Stimulated activated CD4-positive, alpha-beta T cell treated with anti-CD3 and anti-CD28 coated beads, Interleukin-2, amount 100 ng/mL, for 48 hours (primary cell): ENCODE results near the gene ACP2.
A peak's percentile ranks its signal among the peaks of the same experiment; 100 is the strongest.
"Not testable (repeated sequence)": the region's sequence is repeated elsewhere in the genome, so short reads cannot be mapped to it uniquely, and the experiment has no call there.

Source experiments
- DNase-seq, 2 donors: peaks; one replicate each; pipeline ENCODE4 v3.0.0-alpha.2; 2020

The ACP2 gene

GRCh38 chr11:47241841-47242301, 6.7 kb downstream of the ACP2 start:
- DNase-seq, result no peak

DNA sequence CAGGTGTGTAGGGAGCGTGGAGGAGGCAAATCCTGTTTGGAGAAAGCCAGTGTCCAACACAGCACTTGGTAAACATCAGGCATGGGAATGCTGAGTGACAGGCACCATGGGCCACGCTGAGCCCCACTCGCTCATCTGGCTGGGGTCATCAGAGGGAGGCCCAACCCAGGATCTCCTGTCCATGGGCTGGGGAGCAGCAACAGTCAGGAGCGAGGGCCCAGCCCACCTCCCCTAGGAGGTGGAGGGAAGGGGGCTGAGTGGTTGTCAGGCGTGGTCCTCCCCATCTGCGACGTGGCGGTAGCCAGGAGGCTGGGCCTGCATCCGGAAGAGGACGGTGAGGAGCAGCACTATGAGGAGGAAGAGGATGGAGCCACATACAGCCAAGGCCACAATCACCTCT, 8.8 kb downstream of the ACP2 start:
- no peak for DNase-seq

GRCh38 chr11:47236482-47236881, 12.1 kb downstream of the ACP2 start:
- no peak for DNase-seq

- DNase-seq, result no peak
These were observed 13.5 kb downstream of the ACP2 start for GRCh38 chr11:47235163-47235562.

GRCh38 chr11:47234669-47235100, 13.9 kb downstream of the ACP2 start:
- DNase-seq, result no peak

DNA sequence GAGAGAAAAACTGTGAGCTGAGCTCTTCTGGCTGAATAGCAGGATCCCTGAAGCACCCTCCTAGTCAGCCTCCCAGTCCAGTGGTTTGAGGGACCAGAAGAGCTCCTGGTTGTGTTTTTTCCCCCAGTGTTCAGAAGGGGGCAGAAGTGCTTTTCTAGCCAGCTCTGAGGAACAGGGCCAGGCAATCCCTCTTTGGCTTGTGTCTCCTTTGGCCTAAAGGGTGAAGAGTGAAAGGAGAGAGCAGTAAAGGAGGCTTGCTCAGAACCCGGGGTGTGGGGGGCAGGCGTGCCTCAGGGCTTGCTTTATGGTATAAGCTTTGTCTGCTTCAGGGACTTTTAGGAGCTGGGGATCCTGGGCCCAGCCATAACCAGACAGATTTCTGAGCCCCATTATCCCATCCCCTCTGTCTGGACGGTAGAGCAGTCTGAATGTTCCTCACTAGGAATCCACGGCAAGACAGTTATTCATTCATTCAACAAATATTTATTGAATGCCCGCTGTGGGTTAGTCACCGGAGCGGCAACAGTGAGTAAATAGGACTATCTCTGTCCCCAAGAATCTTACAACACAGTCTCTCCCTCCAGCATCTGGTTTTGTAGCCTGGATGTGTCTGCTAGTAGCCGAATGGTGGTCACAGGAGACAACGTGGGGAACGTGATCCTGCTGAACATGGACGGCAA, 14.5 kb downstream of the ACP2 start:
- DNase-seq, result no peak

- DNase-seq, result no peak
These were observed 15.6 kb downstream of the ACP2 start for GRCh38 chr11:47233051-47233450.

GRCh38 chr11:47229161-47229560, 19.5 kb downstream of the ACP2 start:
- DNase-seq, result no peak

- DNase-seq, result no peak
These were observed 22.8 kb downstream of the ACP2 start for GRCh38 chr11:47225552-47226400.

- DNase-seq, result no peak
These were observed 25.9 kb downstream of the ACP2 start for GRCh38 chr11:47222696-47223095.

DNA sequence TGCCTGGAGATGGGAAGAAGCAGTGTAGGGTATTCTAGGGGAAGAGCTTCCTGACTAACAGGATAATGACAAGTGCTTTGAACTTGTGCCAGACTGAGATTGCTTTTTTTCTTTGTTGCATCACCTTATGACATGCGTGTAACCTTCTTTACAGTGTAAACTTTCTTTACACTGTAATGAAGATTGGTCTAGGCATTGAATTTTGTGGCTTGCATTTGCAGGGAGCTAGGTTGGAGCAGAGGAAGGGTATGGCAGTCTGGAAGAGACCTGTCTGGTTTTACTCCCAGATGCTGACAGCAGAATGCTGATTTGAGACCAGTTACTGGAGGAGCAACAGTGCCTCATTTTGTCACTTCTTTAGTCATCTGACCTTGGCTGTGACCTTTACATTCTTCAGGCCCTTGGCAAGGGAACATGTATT, 28.2 kb downstream of the ACP2 start:
- no peak for DNase-seq

- peak; percentile 47 to 56 for DNase-seq
These were observed 32.4 kb downstream of the ACP2 start for GRCh38 chr11:47216121-47216798.

GRCh38 chr11:47215366-47215910, 33.2 kb downstream of the ACP2 start:
- DNase-seq, result no peak

DNA sequence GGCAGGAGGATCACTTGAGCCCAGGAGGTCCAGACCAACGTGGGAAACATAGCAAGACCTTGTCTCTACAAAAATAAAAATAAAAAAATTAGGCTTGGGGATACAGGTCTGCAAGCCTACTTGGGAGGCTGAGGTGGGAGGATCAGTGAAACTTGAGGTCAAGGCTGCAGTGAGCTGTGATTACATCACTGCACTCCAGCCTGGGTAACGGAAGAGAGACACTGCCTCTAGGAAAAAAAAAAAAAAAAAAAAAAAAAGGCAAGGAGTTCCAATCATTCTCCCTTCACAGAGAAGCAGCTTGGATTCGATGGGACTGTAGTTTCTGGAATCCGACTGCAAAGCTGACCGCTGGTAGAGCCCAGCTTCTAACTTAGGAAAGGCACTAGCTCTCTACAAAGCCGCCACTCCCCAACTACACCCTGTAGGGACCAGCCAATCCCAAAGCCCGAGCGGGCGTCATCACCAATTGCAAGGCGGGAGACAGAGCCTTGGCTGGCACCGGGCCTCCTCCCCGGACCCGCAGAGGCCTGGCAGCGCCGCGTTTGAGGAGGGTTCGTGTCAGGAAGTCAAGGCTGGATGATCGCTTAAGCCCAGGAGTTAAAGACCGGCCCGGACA, 34.6 kb downstream of the ACP2 start:
- peak; percentile 76 to 79 for DNase-seq

DNA sequence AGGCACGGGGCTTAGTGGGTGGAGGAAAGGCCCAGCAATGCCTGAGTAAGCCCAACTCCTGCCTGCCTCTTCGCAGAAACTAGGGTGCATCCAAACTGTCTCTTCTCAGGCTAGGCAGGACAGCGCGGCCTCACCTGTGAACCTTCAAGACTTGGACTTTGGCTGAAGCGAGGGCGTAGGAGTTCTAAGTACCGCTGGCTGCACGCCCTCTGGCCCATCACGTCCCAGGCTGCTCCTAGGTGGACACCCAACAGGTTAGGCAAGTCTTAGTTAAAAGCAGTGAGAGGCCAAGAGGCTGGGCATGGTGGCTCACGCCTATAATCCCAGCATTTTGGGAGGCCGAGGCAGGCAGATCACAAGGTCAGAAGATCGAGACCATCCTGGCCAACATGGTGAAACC, 35.7 kb downstream of the ACP2 start:
- no peak for DNase-seq

DNA sequence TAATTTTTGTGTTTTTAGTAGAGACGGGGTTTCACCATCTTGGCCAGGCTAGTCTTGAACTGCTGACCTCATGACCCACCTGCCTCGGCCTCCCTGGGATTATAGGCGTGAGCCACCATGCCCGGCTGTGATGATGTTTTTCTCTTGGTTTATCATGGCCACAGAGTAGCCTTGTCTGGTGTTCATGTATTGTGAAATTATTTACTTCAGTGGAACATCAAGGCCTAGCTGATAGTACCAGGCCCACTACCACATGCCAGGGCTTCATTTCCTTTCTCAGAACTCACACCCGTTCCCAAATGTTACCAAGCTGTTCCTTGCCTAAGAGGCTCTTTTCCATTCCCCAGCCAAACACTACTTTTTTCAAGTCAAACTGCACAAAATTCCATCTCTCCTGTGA, 40.0 kb downstream of the ACP2 start:
- DNase-seq, result no peak

DNA sequence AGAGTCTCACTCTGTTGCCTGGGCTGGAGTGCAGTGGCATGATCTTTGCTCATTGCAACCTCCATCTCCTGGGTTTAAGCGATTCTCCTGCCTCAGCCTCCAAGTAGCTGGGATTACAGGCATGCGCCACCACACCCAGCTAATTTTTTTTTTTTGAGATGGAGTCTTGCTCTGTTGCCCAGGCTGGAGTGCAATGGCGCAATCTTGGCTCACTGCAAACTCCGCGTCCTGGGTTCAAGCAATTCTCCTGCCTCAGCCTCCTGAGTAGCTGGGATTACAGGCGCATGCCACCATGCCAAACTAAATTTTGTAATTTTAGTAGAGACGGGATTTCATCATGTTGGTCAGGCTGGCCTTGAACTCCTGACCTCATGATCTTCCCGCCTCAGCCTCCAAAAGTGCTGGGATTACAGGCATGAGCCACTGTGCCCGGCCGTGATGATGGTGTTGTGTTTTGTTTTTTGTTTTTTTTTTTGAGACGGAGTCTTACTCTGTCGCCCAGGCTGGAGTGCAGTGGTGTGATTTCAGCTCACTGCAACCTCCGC, 40.5 kb downstream of the ACP2 start:
- DNase-seq, result not testable (repeated sequence)

DNA sequence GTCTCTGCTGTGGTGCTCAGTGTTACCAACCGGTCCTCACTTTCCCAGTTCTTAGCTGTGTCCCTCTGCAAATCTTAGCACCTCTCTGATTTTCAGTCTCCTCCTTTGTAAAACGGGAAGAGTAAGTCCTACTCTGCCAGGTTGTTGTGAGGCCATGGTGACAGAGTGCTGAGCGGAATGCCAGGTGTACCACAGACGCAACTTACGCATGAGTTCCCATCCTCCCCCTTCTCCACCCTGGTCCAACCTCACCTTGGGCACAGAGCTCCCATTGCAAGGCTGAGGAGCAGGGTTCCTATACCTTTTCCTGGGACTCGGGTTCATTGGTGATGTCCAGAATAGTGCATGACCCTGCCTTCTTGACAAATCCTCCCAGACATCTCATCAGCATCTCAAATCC, 41.2 kb downstream of the ACP2 start:
- no peak for DNase-seq

DNA sequence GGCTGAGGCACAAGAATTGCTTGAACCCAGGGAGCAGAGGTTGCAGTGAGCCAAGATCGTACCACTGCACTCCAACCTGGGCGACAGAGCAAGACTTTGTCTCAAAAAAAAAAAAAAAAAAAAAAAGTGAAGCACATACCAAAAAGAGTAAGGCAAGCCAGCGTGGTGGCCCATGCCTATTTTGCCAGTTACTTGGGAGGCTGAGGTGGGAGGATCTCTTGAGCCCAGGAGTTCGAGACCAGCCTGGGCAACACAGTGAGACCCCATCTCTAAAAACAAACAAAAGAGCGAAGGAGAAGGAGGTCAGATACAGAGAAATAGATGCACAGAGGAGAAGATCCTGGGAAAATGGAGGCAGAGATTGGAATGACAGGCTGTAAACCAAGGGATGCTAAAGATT, 42.0 kb downstream of the ACP2 start:
- not testable (repeated sequence) for DNase-seq

DNA sequence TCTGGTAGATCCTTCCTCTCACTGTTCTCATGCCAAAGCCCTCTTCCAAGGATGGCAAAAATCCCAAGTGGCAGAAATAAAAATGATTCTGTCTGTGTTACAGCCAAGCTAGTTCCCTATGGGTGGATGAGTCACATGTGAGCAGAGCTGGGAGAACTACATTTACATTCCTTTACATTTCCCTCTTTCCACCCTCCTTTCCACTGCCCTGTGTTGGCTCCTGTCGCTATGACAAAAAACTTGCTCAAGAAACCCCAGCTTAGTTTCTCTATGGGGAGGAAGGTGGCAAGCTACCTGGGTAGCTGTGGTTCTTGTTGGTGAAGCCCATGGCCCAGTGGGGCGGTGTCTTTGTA, 44.0 kb downstream of the ACP2 start:
- no peak for DNase-seq

DNA sequence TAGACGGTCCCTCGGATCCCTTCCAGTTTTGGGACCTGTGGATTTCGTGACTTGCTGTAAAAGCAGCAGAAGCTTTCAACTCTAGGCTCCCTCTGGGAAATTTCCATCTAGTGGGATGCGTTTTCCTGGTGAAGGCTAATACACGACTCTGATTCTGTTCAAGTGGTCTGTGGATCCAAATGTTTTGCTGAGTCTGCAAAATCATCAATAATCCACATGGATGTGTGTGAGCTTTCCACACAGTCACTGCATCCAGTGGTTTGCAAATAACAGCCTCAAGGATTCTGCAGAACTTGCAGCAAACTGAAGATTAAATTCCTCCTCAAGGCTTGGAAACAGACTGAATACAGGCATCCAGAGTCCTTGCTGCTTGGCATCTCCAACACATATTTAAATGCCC, 46.0 kb downstream of the ACP2 start:
- DNase-seq, result no peak

GRCh38 chr11:47201015-47201414, 47.6 kb downstream of the ACP2 start:
- no peak for DNase-seq

DNA sequence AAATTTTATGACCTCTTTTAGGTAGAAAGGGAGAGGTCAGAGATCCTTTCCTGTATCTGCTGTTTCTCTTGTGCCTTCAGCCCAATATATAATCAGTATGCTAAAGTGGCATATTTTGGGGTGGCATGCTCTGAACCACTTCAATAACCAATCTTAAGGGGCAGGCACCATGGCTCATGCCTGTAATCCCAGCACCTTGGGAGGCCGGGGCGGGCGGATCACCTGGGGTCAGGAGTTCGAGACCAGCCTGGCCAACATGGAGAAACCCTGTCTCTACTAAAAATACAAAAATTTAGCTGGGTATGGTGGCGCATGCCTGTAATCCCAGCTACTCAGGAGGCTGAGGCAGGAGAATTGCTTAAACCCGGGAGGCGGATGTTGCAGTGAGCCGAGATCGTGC, 50.5 kb downstream of the ACP2 start:
- not testable (repeated sequence) for DNase-seq
